HG02571 (cell line): ENCODE results near the gene LOXL4.

ENCODE experiments used
- ATAC-seq: cut with Tn5 transposase; IDR thresholded peaks from one replicate; pipeline ENCODE4 v1.9.1; 2021; ENCODE audit warnings: mild to moderate bottlenecking, moderate library complexity; ENCODE audit not compliant: unreplicated experiment

Gene LOXL4

GRCh38 chr10:98267894-98268693 is at the start of gene LOXL4:
TSS of gene LOXL4 (minus strand) at chr10:98268194. CDS start at chr10:98263019, 5,175 bp downstream.
- ATAC-seq: no peak

- no peak for ATAC-seq
Measured at GRCh38 chr10:98316661-98317060, 48.7 kb upstream of the LOXL4 start.

- ATAC-seq: no peak
Measured at GRCh38 chr10:98316170-98316569, 48.2 kb upstream of the LOXL4 start.

GRCh38 chr10:98314532-98315284 is 46.7 kb upstream of the LOXL4 start:
- ATAC-seq: no peak

- no peak for ATAC-seq
Measured at GRCh38 chr10:98313598-98313997, 45.6 kb upstream of the LOXL4 start.

GRCh38 chr10:98312822-98313221 is 44.8 kb upstream of the LOXL4 start:
- ATAC-seq: no peak

- ATAC-seq: no peak
Measured at GRCh38 chr10:98312349-98312748, 44.4 kb upstream of the LOXL4 start.

- no peak for ATAC-seq
Measured at GRCh38 chr10:98310701-98311100, 42.7 kb upstream of the LOXL4 start.

GRCh38 chr10:98309366-98310355 is 41.7 kb upstream of the LOXL4 start:
- no peak for ATAC-seq

- no peak for ATAC-seq
Measured at GRCh38 chr10:98308669-98309365, 40.8 kb upstream of the LOXL4 start.

- no peak for ATAC-seq
Measured at GRCh38 chr10:98307916-98308541, 40.0 kb upstream of the LOXL4 start.

- ATAC-seq: no peak
Measured at GRCh38 chr10:98306501-98306900, 38.5 kb upstream of the LOXL4 start.

GRCh38 chr10:98303569-98303968 is 35.6 kb upstream of the LOXL4 start:
- ATAC-seq: no peak

- no peak for ATAC-seq
Measured at GRCh38 chr10:98302741-98303365, 34.9 kb upstream of the LOXL4 start.

GRCh38 chr10:98301664-98302319 is 33.8 kb upstream of the LOXL4 start:
- ATAC-seq: no peak

GRCh38 chr10:98300526-98301229 is 32.7 kb upstream of the LOXL4 start:
- no peak for ATAC-seq

- no peak for ATAC-seq
Measured at GRCh38 chr10:98299341-98299740, 31.3 kb upstream of the LOXL4 start.

- no peak for ATAC-seq
Measured at GRCh38 chr10:98296524-98296923, 28.5 kb upstream of the LOXL4 start.
